Measurements from ENCODE around the gene BACE2.

DNA sequence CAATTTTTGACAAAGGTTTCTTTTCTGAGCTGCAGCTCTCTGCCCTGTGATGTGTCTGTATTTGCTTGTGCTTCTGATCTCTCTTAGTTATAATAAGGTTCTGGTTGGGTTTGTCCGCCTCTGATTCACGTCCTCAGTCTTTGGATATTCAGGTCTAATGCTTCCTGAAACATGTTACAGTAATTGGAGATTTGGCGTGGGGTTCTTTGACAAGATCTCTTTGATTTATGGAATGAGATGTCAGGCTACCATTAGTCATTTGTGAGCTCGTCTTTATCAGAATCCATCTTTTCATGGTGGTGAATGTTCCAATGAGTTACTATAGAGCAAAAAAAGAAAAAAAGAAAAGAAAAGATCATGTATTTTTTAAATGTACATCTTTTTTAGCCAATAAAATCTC is 62.5 kb downstream of the BACE2 start:
- TF ChIP-seq, protein P1, sequence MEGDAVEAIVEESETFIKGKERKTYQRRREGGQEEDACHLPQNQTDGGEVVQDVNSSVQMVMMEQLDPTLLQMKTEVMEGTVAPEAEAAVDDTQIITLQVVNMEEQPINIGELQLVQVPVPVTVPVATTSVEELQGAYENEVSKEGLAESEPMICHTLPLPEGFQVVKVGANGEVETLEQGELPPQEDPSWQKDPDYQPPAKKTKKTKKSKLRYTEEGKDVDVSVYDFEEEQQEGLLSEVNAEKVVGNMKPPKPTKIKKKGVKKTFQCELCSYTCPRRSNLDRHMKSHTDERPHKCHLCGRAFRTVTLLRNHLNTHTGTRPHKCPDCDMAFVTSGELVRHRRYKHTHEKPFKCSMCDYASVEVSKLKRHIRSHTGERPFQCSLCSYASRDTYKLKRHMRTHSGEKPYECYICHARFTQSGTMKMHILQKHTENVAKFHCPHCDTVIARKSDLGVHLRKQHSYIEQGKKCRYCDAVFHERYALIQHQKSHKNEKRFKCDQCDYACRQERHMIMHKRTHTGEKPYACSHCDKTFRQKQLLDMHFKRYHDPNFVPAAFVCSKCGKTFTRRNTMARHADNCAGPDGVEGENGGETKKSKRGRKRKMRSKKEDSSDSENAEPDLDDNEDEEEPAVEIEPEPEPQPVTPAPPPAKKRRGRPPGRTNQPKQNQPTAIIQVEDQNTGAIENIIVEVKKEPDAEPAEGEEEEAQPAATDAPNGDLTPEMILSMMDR (IDR thresholded peaks at IDR 0.05; ENCODE audit: insufficient read depth, low read length, poor library complexity, severe bottlenecking): no peak
- TF ChIP-seq EZH2phosphoT487 (conservative IDR thresholded peaks at IDR 0.05; ENCODE audit: low read length): no peak
